SHP77 (cell line): ENCODE measurements around the gene CCDC7.
"Not testable (repeated sequence)": the region's sequence is repeated elsewhere in the genome, so short reads cannot be mapped to it uniquely, and the experiment has no call there.

Experiments
- DNase-seq, 2 experiments: peaks; one replicate each; lab custom pipeline; 2025; lab: John Stamatoyannopoulos, UW

The CCDC7 gene

DNA sequence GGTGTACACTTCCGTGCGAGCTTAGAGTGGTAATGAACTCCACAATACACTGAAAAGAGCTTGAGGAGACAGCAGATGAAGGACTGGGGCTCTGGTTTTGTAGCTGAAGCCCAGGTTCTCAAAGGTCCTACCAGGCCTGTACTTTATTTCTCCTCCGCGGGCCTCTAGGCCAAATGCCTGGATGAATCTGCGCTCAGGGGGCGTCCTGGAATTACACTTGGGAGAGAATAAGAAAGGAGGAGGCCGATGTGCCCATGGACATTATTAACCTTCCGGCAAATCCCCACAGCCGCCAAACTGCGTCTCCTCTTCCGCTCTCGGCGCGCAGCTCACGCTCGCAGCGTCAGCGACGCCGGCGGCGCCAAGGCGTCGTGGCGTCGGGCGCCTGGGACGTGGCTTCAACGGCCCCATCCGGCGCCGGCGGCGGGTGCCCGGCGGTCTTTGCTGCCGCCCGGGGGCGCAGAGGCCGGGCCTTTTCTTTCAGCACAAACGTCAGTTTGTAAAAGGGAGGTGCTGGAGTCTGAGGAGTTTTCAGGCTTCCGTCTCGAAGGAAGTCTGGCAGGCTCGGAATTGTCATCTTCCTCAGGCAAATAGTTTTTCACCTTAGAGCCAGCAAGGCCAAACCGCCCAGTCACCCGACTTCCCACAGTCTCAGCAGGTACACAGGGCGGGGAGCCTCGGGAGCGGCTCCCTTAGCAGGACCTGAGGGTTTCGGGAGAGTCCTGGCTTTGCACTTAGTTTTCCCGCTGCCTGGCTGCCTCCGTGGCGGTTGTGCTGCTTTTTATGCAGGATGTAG, at the start of gene CCDC7:
Gene CCDC7, plus strand, starts transcription at position 401 of the 796 bp plus-strand sequence. CDS start 5,503 bp downstream, outside the sequence.
- DNase-seq, result peak; percentile 70 to 74

DNA sequence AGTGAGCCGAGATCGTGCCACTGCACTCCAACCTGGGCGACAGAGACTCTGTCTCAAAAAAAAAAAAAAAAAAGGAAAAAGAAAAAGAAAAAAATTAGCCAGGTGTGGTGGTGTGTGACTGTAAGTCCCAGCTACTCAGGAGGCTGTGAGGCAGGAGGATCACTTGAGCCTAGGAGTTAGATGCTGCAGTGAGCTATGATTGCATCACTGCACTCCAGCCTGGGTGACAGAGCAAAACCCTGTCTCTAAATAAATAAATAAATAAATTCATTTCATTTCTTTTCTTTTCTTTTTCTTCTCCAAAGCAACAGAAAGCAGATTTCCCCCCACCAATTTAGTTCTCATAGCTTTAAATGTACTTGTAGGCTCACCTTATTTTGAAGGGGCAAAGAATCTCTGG, 48.8 kb upstream of the CCDC7 start:
- DNase-seq, result not testable (repeated sequence)

DNA sequence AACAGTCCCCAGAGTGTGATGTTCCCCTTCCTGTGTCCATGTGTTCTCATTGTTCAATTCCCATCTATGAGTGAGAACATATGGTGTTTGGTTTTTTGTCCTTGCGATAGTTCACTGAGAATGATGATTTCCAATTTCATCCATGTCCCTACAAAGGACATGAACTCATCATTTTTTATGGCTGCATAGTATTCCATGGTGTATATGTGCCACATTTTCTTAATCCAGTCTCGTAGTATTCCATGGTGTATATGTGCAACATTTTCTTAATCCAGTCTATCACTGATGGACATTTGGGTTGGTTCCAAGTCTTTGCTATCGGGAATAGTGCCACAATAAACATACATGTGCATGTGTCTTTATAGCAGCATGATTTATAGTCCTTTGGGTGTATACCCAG, 46.2 kb upstream of the CCDC7 start:
- DNase-seq, result not testable (repeated sequence)

DNA sequence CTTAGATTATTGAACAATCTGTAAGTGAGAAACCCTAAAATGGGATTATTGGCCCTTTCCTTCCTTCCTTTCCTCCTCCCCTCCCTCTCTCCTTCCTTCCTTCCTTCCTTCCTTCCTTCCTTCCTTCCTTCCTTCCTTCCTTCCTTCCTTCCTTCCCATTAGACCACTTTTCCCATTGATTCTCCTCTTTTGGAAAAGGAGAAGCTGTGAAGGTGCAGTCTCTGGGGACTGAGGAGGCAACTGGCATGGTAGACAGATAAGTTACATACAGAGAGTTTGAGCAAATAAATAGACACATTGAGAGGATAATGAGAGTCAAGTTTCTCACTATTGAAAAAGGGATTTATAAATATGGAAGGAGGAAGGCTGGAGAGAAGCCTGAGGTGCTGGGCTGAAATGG, 45.0 kb upstream of the CCDC7 start:
- no peak for DNase-seq

DNA sequence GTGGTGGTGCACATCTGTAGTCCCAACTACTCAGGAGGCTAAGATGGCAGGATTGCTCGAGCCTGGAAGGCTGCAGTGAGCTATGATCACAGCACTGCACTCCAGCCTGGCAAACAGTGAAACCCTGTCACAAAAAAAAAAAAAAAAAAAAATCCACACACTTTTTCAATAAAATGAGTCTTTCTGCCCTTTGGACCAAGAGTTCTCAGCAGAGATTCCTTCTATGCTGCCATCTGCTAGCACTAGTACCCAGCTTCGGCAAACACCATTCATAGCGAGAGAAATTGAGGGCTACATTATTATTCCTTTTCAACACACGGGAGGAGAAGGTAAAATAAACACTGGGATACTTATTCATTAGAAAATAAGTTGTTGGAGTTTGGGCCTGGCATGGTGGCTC, 43.4 kb upstream of the CCDC7 start:
- no peak for DNase-seq

DNA sequence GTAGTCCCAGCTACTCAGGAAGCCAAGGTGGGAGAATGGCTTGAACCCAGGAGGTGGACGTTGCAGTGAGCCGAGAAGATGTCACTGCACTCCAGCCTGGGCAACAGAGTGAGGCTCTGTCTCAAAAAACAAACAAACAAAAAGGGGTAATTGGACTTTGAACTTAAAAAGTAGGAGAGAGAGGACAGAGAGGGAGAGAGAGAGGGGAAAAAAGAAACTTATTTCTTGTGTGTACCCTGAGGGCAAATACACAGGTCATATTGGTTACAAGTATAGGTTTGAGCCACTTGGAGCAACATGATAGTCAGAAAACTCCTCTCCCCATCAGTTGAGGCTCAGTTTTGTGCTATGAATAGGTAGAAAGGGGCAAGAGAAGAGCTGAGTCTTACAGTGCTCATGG, 42.8 kb upstream of the CCDC7 start:
- DNase-seq, result no peak

DNA sequence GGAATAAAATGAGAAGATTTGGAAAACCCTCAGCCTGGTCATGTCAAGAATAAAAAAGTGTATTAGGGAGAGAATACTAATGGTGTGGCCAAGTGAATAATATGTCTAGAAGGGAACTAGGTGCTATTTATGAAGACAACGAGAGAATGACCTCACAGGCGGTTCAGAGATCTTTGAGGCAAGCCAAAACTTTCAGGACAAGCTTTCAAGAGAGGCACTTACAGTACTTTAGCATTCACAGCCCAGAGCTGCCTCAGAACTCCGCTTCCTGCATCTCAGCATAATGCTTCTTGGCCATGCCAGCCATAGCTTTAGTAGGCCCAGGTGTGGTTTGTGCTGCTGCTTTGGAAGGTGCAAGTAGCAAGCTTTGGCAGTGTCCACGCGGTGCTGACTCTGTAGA, 37.2 kb upstream of the CCDC7 start:
- no peak for DNase-seq

DNA sequence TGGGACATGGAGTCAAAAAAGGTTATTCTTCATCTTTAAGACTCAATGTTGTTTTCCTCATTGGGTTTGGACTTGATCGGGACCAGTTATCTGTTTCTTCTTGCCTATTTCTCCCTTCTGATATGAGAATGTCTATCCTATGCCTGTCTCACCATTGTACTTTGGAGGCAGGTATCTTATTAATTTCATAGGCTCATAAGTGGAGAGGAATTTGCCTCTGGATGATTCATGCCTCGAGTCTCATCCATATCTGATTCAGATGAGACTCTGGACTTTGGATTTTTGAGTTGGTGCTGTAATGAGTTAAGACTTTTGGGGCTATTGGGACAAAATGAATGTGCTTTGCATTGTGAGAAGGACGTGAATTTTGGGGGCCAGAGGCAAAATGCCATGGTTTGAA, 36.2 kb upstream of the CCDC7 start:
- DNase-seq, result no peak

DNA sequence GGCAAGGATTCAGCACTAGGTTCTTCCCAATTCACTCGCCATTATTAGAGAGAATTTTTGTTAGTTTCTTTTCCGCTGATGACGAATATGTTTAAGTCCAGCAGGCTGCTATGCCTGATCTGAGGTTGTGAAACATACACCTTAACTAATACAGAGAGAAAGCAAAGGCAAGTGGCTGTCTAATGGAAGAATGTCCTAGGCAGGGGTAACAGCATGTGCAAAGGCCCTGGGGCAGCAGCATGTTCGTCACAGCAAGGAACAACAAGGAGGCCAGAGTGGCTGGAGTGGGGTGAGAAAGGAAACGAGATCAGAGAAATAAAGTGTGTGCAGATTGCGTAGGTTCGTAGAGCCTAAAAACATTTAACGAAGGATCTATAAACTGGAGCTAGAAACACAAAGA, 35.4 kb upstream of the CCDC7 start:
- no peak for DNase-seq

DNA sequence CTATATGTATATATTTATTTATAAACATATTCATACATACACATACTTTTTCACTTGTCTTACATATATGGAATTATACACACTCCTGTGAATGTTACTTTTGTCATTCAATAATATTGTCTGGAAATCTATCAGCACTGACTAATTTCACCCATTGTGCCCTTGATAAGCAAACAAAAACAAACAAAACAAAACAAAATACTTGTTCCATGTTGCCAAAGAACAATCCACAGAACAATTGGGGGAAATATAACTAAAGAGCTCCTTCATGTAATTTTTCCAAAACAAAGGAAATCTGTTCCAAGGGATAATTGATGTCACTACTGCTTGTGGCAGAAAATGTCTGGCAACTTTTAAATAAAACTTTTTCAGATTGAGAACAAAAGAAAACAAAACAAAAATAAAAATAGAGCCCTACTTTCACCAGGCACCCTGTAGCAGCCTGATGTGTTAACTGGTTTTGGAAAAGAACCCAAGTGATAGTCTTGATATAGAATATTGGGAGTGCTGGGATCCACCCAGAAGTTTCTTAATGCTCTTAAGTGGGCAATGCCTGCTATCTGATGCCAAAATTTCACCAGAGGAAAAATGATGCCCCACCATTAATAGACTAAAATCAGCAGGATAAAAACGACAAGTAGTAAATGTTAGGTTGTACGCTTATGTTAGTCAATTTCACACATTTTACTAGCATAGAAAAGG, 34.0 kb upstream of the CCDC7 start:
- no peak for DNase-seq

DNA sequence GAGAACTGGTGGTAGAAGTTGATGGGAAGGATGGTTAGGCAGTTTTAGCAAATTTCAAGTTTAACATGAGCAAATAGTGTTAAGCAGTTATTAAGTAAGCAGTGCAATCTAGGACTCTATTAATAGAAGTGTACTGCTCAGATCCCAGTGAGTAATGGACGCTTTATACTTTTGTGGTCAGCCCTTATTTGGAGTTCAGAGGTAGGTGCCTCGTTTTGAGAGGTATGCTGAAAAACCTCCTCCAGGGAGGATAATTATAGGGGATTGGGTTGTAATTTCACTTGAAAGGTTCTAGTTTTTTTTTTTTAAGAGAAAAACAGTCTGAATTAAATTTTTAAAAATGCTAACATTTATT, 33.5 kb upstream of the CCDC7 start:
- DNase-seq, result no peak

DNA sequence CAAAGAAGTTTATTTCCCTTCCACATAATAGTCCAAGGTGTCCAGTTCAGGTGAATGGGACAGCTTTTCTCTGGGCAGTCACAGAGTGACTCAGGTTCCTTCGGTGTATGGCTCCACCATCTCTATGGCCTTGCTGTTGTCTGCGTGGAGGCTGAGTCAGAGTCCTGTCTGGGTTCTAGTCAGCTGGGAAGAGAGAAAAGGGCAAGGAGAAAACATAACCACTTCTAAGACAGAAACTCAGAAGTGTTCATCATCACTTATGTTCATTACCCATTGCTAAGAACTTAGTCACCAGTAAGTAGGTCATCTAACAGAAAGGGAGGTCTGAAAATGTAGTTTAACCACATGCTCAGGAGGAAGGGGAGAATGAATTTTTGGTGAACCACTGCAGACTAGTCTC, 32.4 kb upstream of the CCDC7 start:
- no peak for DNase-seq

DNA sequence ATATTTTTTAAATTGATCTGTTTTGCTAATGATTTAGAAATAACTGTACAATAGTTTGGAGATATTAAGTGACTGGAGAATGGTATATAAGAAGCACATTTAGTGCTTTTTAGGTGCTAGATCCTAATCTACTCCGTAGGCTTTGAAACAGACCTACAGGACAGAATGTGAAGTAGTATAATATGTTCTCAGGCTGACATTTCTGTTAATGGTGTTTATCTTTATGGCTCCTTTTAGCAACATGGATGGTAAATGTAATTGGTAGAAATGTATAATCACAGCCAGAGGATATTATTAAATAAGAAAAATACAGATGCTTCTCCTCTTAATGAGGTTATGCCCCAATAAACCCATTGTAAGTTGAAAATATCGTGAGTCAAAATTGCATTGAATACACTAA, 30.6 kb upstream of the CCDC7 start:
- DNase-seq, result no peak

DNA sequence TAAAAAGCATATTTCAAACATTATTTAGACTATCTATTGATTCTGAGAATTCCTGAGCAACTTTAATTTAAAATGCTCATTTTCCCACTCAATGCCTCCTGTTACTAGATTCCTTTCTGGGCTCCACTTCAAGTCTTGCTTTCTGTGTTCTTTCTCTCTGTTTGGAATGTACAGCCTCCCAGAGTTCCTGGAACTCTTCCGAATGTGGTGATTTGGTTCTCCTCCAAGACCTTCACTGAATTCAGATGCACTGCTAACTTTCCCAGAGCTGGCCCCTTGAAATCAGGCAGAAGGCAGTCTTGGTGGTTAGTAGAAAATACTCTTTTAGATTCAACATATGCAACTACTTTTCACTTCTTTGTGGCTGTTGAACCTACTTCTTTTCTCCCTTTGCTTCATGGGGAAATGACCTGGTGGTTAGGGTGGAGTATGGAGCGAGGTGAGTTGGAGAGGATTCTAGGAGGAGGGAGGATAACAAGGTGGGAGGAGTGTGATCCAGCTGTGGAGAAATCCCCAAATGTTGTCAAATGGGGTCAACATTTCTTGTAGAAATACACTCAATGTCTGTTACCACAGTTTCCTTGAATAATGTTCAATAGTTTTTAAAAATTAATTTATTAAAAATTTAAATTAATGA, 27.9 kb upstream of the CCDC7 start:
- no peak for DNase-seq

DNA sequence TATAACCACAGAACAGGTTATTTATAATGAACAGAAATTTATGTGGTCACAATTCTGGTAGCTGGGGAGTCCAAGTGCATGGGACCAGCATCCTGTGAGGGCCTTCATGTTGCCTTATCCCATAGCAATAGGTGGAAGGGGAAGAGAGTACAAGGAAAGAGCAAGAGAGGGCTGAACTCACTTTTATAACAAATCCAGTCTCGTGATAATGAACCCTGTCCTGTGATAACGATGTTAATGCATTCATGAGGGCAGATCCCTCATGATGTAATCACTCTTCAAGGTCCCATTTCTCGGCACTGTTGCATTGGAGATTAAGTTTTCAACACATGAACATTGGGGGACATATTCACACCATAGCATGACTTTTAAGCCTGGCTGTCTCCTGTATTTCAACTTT, 27.4 kb upstream of the CCDC7 start:
- DNase-seq, result no peak

DNA sequence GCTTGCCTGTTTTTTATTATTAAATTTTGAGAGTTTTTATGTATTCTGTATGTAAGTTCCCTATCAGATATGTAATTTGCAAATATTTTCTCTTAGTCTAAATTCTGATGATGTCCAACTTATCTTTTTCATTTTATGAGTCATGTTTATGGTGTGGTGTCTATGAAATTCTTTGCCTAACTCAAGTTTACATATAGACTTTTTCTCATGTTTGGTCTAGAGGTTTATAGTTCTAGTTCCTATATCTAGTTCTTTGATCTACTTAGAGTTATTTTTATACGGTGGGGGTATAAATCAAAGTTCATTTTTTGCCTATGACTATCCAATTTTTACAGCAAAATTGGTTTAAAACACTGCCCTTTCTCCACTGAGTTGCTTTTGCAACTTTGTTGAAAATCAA, 26.3 kb upstream of the CCDC7 start:
- DNase-seq, result no peak

DNA sequence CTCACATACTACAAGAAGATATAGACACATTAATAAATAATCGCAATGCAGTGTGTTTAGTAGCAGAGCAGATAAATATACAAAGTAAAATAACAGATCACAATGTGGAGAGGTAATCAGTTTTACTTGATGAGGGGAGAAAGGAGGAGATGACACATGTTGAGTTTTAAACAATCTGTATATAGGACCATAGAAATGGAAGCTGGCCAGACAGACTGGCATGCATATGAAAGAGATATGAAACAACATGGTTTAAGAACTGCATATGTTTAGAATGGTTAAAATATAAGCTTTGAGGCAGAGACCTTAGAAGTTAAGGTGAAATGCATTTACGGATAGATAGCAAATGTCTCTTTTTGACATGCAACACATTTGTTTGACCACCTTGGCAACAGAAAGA, 19.8 kb upstream of the CCDC7 start:
- DNase-seq, result no peak

DNA sequence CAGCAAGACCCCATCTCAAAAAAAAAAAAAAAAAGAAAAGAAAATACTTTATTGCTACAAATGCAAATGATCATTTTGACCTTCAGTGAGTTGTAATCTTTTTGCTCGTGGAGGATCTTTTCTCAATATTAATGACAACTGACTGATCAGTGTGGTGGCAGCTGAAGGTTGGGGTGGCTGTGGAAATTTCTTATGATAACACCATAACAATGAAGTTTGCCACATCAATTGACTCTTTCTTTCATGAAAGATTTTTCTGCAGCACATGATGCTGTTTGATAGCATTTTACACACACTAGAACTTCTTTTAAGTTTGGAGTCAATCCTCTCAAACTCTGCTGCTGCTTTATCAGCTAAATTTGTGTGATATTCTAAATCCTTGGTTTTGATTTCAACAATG, 12.4 kb upstream of the CCDC7 start:
- no peak for DNase-seq

DNA sequence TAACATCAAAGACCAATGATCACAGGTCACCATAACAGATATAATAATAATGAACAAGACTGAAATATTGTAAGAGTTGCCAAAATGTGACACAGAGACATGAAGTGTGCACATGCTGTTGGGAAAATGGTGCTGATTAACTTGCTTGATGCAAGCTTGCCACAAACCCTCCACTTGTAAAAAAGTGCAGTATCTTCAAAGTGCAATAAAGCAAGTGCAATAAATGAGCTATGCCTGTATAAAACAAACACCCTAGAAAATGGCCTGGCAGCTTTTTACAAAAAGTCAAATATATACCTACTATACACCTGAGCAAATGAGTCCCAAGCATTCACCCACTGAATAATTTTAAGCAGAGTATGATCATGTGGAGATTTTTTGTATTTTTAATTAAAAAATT, 9.7 kb upstream of the CCDC7 start:
- no peak for DNase-seq

DNA sequence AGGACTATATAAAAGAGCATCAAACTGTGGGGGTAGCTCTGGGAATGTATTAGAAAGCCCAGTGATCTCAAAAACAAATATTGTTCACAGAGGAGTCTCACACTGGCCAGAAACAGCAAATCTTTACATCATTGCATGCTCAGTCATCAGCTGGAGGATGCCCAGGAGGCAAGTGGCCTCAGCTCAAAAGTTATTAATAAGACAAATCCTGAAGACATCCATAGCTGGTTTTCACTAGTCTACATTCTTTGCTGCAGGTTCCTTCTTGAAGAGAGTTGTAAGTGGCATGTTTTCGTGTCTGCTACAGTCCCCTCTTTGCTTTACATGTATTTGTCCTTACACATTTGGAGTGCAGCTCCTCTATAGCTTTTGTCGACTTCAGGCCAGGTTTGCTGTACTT, 8.6 kb upstream of the CCDC7 start:
- DNase-seq, result no peak

DNA sequence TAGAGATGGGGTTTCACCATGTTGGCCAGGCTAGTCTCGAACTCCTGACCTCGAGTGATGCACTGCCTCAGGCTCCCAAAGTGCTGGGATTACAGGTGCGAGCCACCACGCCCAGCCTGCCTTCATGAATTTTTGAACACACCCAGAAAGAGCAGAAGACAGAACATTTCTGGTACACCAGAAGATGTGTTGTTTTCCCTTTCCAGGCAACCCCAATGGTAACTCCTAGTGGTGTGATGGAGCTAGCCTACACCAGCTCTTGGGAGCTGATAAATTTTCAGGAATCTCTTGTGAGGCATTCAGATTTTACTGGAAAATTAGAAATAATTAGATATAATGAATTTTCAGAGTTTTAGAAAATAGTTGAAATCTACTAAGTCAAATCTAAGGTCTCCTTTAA, 904 bp upstream of the CCDC7 start:
- DNase-seq, result no peak

DNA sequence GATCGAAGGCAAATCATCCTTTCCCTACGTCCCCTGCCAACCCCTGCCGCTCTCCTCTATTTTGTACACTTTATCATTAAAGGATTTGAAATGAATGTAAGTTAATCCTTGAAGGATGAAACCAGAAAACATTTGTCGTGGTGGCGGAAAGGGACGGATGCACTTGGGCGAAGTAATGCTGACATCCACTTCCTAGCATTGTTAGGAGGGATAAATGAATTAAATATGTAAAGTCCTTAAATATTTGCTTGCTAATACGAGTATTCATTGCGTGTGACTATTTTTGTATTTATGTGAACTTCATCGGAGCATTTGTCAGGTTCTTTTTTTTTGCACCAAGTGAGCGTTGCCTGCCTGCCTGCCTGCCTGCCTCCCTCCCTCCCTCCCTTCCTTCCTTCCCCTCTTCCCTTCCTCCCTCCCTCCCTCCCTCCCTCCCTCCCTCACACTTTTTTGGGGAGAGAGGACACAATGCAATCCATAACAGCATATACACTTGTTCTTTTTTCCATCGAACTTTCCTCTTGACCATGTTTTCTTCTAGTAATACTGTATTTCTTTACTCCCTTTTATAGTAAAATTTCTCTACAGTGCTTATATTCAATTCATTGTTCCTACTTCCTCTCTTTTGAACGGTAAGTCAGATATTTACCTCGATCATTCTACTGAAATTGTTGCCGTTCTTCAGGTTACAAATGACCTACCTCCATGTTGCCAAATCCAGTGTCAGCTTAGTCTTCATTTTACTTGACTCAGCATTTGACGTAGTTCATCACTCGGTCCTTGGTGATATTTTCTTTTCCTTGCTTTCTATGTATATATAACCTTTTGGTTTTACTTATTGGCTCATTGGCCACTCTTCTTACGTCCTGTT, 831 bp downstream of the CCDC7 start:
- peak; percentile 6 to 22 for DNase-seq
